Duodenal mucosa (tissue), 2 donors: ENCODE measurements around the gene MOG.

Experiments
- H3K27ac ChIP-seq: one replicate; pipeline ENCODE4 v1.7.0; 2013; ENCODE audit warnings: low read depth, low read length
- H3K27me3 ChIP-seq, 2 donors: one replicate each; pipeline ENCODE4 v1.7.0; 2013; ENCODE audit warnings: low read length in 2 of 2, control low read depth in 1 of 2; ENCODE audit not compliant: insufficient read depth in 2 of 2, control insufficient read depth in 1 of 2
- H3K36me3 ChIP-seq, 2 donors: one replicate each; pipeline ENCODE4 v1.7.0; 2013; ENCODE audit warnings: low read length in 2 of 2, control low read depth in 1 of 2; ENCODE audit not compliant: insufficient read depth in 2 of 2, control insufficient read depth in 1 of 2
- H3K4me1 ChIP-seq, 2 donors: one replicate each; pipeline ENCODE4 v1.7.0; 2013; ENCODE audit warnings: low read length in 2 of 2, control low read depth in 1 of 2; ENCODE audit not compliant: insufficient read depth in 2 of 2, control insufficient read depth in 1 of 2
- H3K4me3 ChIP-seq, 2 donors: one replicate each; pipeline ENCODE4 v1.7.0; 2013; ENCODE audit warnings: low read length in 2 of 2, low read depth in 1 of 2
- H3K9ac ChIP-seq, 2 donors: one replicate each; pipeline ENCODE4 v1.7.0; 2013; ENCODE audit warnings: low read length in 2 of 2, low read depth in 1 of 2
- H3K9me3 ChIP-seq, 2 donors: one replicate each; pipeline ENCODE4 v1.7.0; 2013; ENCODE audit warnings: low read length in 2 of 2, control low read depth in 1 of 2; ENCODE audit not compliant: control insufficient read depth in 1 of 2

MOG gene

DNA sequence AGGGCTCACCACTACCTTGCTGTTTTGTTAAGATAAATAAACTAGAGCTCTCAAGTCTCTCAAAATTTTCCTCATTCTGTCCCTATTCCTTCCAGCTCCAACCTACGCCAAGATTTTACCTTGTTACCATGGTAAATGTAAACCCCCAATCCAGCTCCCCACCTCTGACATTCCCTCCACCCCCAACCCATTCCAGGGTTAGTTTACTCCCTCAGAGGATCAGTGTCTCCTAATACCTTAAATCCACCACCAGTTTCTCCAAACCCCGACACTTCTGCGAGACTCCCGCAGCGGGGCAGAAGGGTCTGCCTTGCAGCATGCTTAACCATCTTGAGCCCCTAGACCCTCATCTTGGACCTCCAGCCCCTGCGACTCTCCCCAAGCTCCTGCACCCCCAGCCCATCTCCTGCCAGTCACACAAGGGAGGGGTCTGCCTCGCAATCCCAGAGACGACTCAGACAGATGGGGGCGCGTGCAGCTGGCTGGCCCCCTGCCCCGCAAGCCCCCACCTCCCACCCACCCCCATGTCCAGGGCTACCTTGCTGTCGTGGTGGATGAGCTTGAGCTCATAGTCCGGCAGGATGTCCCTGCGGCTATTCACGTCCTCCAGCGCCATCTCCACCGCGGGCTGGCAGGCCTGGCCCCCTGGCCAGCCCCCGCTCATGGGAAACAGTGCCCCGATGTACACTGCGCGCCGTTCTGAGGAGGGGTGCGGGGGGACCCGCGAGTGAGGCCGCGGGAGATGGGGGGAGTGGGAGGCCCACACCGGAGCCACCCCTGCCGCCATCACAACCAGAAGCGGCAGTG, 29.7 kb upstream of the MOG start:
- peaks cover 11 to 16% of the 10 kb centered on the region in 2 donors for H3K4me1 ChIP-seq
- peak overlapping the region; percentile 37 to 48 for H3K4me3 ChIP-seq
- H3K9ac ChIP-seq: peak overlapping the region in 1 of 2 donors; percentile 30
- H3K36me3 ChIP-seq: no peaks in the 10 kb centered on the region
- H3K9me3 ChIP-seq: no peaks in the 10 kb centered on the region
- H3K27me3 ChIP-seq: peaks cover 32 to 48% of the 10 kb centered on the region in 2 donors
- H3K27ac ChIP-seq: no peak overlapping the region

DNA sequence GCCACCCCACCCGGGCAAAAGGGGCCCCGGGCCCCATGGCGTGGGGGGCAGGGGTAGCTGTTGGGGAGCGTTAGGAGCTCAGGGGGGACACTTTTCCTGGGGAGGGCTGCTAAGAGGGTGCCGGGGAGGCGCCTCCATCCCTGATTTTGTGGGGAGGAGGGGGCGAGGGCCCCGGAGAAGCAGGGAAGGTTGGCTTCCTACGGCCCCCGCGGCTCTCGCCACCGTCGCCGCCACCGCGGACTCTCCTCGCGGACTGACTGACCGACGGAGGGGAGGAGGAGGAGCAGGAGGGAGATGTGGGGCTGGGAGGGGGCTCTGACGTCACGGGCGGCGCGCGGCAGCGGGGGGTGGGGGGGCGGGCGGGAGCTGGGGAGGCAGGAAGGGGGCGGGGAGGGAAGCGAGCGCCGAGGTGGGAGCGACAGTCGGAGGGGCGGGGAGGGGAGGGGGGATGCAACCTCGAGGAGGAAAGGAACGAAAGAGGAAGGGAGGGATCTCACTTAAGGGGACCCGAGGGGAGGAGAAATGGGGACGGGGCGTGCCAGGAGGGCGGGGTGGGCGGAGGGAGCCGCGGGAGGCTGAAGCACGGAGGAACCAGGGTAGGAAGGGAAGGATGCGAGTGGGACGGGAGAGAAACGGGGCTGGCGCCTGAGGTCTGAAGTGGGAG, 29.0 kb upstream of the MOG start:
- H3K27me3 ChIP-seq: peaks cover 33 to 50% of the 10 kb centered on the region in 2 donors
- H3K9ac ChIP-seq: peak overlapping the region; percentile 30 to 38
- no peaks in the 10 kb centered on the region for H3K36me3 ChIP-seq
- peaks cover 11 to 19% of the 10 kb centered on the region in 2 donors for H3K4me1 ChIP-seq
- no peaks in the 10 kb centered on the region for H3K9me3 ChIP-seq
- peak overlapping the region; percentile 61 to 79 for H3K4me3 ChIP-seq
- no peak overlapping the region for H3K27ac ChIP-seq

DNA sequence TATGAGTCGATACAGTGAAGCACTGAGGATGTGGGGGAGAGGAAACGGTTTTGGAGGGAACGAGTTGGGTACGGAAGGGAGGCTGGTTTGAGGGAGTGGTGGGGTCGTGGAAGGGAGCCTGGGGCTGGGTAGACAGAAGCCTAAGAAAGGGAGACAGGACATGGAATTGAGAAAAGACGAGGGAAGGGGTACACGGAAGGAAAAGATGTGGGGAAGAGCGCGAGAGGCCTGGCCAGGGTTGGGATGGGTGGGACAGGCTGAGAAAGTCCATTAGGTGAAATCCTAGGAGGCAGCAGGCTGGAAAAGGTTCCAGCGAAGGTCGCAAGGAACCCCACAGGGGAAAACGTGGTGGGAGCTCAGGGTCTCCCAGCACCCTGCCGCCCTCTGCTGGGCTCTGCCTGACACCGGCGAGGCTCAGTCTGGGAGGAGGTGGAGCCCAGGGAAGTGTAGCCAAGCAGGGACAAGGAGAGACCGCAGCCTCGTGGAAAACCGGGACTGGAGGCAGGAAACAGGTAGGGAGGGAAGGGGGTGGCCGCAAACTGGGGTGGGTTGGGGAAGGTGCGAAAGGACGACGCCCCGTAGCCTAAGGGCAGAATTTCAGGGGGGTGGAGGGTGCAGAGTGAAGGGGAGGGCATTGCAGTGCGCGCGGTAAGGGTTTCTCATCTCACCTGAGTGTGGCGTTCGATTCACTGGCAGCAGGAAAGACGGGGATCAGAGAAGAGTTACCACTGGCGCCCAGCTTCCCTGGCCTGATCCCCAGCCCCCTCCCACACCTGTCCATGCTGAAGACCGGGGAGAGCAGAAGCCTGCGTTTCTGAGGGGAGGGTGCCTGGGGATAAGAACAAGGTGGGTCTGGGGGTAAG, 28.2 kb upstream of the MOG start:
- Histone ChIP-seq H3K27me3 (peaks cover 33 to 53% of the 10 kb centered on the region in 2 donors), H3K27ac (no peak overlapping the region), H3K4me1 (peaks cover 11 to 19% of the 10 kb centered on the region in 2 donors), H3K36me3 (no peaks in the 10 kb centered on the region), H3K9ac (peak overlapping the region; percentile 30 to 38), H3K9me3 (no peaks in the 10 kb centered on the region), H3K4me3 (peak overlapping the region; percentile 61 to 79)

DNA sequence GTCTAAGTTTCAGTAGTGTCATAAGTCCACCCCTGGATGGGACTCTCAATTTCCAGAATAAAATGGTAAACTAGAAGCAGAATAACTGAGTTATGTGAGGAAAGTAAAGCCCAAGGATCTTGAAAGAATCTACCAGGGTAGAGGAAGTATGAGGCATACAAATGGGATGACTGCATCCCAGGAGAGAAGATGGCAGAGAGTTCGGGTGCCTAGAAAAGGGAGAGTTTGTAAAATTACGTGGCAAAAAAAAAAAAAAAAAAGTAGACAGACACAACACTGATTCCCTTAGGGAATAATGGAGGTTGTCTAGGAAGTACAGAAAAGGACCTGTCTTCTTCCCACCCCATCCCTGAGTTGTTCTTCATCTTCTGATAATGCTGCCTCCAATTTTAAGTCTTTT, 27.3 kb upstream of the MOG start:
- no peaks in the 10 kb centered on the region for H3K9me3 ChIP-seq
- H3K27ac ChIP-seq: no peak overlapping the region
- peaks cover 33 to 53% of the 10 kb centered on the region in 2 donors for H3K27me3 ChIP-seq
- H3K4me1 ChIP-seq: peaks cover 11 to 19% of the 10 kb centered on the region in 2 donors
- H3K4me3 ChIP-seq: no peak overlapping the region
- H3K9ac ChIP-seq: no peak overlapping the region
- no peaks in the 10 kb centered on the region for H3K36me3 ChIP-seq

DNA sequence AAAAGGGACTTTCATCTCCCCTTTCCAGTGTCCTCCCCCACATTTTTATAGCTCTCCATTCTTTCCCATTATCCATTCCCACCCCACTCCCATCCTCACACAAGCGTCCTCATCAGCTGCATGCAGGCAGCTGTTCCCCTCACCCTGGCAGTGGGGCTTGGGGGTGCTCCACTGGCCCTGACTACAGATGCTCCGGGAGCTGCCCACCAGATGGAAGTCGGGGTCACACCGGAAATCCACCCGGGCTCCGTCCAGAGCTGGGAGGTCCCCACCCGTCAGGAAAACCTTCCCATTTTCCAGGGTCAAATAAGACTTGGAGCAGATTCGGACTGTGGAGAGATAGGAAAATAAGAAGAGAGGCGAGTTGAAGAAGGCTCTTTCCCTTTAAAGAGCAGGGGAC, 26.6 kb upstream of the MOG start:
- no peaks in the 10 kb centered on the region for H3K36me3 ChIP-seq
- peaks cover 11 to 19% of the 10 kb centered on the region in 2 donors for H3K4me1 ChIP-seq
- no peak overlapping the region for H3K9ac ChIP-seq
- no peak overlapping the region for H3K4me3 ChIP-seq
- H3K9me3 ChIP-seq: no peaks in the 10 kb centered on the region
- H3K27ac ChIP-seq: no peak overlapping the region
- peaks cover 29 to 53% of the 10 kb centered on the region in 2 donors for H3K27me3 ChIP-seq

DNA sequence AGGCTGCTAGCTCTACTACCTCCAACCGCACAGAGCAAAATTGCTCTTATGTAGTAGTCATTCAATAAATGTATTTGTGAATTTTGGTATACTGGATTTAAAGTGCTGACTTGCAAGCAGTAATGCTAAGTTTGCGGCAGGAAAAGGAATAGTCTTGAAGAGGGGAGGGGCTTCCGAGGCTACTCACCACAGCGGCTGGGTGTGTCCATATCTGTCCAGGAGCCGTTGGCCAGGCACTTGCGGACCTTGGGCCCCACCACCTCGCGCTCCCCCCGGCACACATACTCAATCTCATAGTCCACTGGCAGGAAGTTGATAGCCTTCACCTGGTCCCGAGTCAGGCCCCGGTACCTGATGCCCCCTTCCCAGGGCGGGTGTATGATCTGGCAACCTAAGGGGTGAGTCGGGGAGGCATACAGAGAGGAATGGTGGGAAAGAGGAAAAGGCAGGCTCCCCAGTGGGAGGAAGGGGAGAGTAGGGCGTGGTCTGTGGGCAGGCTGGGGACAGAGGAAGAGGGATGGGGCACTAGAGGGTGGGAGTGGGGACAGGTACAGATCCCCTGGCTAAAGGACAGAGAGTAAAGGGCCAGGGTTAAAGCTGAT, 25.6 kb upstream of the MOG start:
- H3K9ac ChIP-seq: no peak overlapping the region
- H3K9me3 ChIP-seq: no peaks in the 10 kb centered on the region
- H3K4me1 ChIP-seq: peaks cover 11 to 19% of the 10 kb centered on the region in 2 donors
- H3K27me3 ChIP-seq: peaks cover 29 to 49% of the 10 kb centered on the region in 2 donors
- H3K27ac ChIP-seq: no peak overlapping the region
- no peaks in the 10 kb centered on the region for H3K36me3 ChIP-seq
- H3K4me3 ChIP-seq: no peak overlapping the region

DNA sequence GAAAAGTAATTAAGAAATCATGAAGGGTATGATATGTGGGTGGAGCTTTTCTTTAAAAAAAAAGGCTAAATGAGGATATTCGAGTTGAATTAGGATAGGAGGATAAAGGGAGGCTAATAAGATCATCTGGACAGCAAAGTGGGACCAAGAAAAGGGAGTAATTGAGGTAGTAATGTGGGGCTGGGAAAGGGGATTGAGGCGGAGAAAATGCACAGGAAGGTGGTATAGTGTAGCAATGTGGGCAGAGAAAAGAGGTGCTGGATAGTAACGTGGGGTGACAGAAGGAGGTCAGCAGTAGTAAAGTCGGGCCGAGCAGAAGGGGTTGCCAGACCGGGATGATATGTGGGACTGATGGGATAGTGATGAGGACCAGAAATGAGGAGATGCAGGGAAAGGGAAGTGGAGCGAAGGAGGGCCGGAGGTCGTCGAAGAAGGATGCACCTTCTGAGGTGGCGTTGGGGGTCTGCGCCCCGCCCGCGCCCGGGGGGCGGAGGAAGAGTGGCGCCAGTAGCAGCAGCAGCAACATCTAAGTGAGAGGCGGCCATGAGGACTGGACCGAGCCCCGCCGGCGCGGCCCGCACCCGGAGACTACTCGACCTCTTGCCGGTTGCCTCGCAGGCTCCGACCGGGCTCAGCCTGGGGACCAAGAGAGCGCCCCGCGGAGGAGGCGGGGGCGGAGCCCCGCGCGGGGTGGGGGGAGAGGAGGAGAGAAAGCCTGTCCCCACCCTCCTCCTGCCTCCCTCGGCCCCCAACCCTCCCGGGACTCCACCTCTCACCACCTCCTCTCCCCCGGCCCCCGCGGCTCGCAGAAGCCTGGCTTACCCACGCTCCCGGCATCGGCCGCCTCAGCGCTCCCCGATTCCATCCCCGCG, 24.8 kb upstream of the MOG start:
- Histone ChIP-seq H3K27me3 (peaks cover 29 to 42% of the 10 kb centered on the region in 2 donors), H3K27ac (no peak overlapping the region), H3K9ac (peak overlapping the region; percentile 36 to 47), H3K9me3 (no peaks in the 10 kb centered on the region), H3K36me3 (no peaks in the 10 kb centered on the region), H3K4me3 (peak overlapping the region; percentile 70 to 71), H3K4me1 (peaks cover 11 to 19% of the 10 kb centered on the region in 2 donors)

DNA sequence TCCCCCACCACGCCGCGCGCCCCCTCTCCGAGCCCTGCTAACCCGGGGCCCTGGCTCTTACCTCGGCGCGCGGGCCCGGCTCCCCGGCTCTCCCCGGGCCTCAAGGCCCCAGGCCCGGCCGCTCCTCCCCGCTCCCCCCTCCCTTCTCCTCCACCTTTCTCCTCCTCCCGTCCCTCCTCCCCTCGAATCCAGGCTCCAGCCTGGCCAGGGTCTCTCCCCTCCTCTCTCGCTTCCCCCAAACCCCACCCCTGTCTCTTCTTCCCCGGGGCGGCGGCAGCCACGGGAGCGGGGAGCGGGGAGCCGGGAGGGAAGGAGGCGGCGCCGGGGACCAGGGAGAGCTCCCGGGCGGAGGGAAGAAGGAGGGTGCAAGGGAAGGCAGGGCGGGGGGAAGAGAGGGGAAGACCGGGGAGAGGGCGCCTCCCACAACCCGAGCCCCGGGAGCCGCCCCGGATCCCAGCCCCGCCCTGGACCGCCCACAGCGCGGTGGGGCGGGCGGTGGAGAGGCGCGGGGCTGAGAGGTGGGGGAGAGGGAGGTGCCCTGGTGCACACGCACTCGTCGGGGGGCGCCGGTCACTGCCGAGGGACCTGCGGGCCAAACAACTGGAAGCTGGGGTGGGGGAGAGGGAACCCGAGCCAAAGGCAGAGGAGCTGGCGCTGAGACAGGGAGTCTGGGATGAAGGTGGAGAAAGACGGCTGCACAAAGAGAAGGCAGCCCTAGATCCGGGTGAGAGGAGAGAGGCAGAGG, 23.9 kb upstream of the MOG start, which contains the start of gene GABBR1:
Gene GABBR1, minus strand, starts transcription at position 395 of the 745 bp plus-strand sequence. CDS start 798 bp downstream, outside the sequence.
- Histone ChIP-seq H3K27me3 (peaks cover 29 to 42% of the 10 kb centered on the region in 2 donors), H3K9me3 (no peaks in the 10 kb centered on the region), H3K27ac (no peak within 1 kb of the TSS), H3K4me3 (peak within 1 kb of the TSS; percentile 70 to 71), H3K4me1 (peaks cover 11 to 19% of the 10 kb centered on the region in 2 donors), H3K9ac (peak within 1 kb of the TSS; percentile 36 to 63), H3K36me3 (no peaks in the 10 kb centered on the region)
